ENCODE measurements around the gene MRPL18.

DNA sequence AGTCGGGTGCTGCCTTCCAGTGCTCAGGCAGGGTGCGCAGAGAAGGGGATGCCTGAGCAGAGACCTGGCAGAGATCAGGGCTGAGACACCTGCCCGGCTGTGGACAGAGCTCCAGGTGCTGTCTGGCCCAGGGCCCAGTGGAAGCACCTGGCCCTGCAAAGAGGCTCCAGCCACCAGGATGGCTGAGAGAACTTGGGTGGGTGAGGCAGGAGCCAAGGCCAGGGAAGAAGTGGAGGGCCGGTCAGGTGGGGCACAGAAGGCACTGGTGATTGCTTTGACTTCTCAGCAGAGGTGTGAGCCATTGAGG is 41.1 kb downstream of the MRPL18 start:
- TF ChIP-seq CTCF (IDR thresholded peaks at IDR 0.05; ENCODE audit: low read length) (no peak), EZH2 (IDR thresholded peaks at IDR 0.05; ENCODE audit: borderline replicate concordance, low read length) (no peak)
